Renal cortical epithelial cell (primary cell): ENCODE data around the gene BRINP1. TPM values are rescaled to one million over a fixed set of nuclear protein-coding genes. Genes with fewer than 3 reads are reported as not detected.
A peak's percentile ranks its signal among the peaks of the same experiment; 100 is the strongest.

ENCODE experiments used
- DNase-seq: peaks from one replicate; pipeline ENCODE4 v3.0.0-alpha.2; 2011; ENCODE audit warnings: low read depth
- total RNA-seq: library from RNA; depleted of rRNA; stranded (reverse); fragments of >200 nt; gene quantifications from 2 replicates; pipeline ENCODE4 v1.2.3, GENCODE V29; 2014

The BRINP1 gene
- total RNA-seq, 1 donor from 2014 or later: 1.5 TPM

DNA sequence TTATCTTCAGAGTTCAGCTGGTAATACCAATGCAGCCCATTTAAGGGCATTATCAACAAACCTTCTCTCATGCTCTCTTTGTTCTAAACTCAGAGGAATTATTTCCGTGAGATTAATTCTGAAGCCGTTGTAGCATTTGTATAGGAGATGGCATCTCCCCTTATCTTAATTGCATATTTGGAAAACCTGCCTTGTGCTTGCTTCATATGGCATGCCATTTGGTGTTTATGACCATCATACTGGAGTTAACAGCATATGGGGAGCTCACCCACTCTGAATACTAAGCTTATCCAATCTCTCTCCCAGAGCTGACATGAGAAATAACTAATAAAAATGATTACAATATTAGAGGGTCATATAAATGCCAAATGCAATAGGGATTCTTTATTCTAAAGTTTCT lies 243.2 kb downstream of the BRINP1 start:
- no peak for DNase-seq

DNA sequence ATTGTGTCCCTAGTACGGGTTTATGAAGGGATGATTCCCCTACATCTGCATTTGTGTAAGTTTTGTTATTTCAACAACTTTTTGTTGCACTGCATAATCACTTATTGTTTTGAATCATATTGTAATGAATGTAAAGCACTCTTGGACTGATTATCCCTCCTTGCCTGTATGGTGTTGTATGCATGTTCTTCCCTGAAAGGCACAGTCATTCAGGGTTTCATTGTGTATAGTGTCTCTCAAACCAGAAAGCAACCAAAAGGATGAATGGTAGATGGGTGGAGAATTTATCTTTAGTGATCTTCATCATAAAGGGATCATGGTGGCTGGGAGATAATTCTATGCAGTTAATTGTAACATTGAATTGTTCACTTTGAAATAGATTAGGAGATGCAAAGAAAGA lies 247.3 kb downstream of the BRINP1 start:
- no peak for DNase-seq

DNA sequence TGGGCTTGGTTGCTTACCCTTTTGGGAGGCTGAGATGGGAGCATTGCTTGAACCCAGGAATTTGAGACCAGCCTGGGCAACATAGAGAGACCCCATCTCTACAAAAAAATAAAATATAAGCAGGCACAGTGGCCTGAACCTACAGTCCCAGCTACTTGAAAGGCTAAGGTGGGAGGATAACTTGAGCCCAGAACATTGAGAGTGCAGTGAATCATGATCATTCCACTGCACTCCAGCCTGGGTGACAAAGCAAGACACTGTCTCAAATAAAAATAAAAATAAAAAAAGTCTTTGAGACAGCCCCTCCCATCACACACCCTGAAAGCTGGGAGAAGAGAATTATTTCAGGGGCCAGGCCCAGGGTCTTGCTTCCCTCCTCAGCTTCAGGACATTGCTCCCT lies 251.8 kb downstream of the BRINP1 start:
- DNase-seq: peak; percentile 6
